GM19043 (cell line): Measurements from ENCODE around the gene MRPL45.
"Not testable (repeated sequence)": the region's sequence is repeated elsewhere in the genome, so short reads cannot be mapped to it uniquely, and the experiment has no call there.

Experiments used
- ATAC-seq: cut with Tn5 transposase; IDR thresholded peaks from one replicate; pipeline ENCODE4 v1.9.1; 2021; ENCODE audit warnings: low read depth; ENCODE audit not compliant: unreplicated experiment

Gene MRPL45

DNA sequence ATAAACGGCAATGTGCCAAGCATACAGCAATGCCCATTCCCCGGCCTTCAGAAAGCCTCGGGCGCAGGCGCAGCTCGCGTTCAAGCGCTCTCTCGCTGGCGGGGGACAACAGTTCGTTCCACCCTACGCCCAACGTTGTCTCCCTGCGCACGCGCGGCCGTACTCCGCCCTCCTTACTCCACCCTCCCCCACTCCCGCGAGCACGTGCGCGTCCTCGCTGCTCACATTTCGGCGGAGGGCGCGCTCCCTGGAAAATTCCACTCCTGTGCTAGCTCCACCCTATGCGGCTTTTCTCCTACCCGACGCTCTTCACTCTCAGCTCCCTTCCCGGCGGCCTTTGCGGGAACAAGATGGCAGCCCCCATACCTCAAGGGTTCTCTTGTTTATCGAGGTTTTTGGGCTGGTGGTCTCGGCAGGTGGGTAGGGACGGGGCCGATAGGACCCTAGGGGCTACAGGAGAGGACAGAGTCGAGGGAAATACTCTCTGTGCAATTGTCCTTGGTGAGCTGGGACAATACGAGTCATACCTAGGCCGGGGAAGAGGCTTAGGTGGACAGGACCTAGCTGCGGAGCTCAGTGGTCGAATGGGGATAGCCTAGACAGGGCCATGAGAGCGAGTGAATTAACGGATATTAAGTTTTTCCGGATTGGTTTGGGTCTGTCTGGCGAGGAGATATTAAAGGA is at the start of gene MRPL45:
TSS of gene MRPL45 (plus strand) at position 335 of the 684 bp plus-strand sequence. CDS start at position 351, 16 bp downstream.
- peak; percentile 96 for ATAC-seq

GRCh38 chr17:38253191-38253590 is 43.8 kb upstream of the MRPL45 start:
- ATAC-seq: not testable (repeated sequence)

- not testable (repeated sequence) for ATAC-seq
Measured at GRCh38 chr17:38254357-38254756, 42.6 kb upstream of the MRPL45 start.

DNA sequence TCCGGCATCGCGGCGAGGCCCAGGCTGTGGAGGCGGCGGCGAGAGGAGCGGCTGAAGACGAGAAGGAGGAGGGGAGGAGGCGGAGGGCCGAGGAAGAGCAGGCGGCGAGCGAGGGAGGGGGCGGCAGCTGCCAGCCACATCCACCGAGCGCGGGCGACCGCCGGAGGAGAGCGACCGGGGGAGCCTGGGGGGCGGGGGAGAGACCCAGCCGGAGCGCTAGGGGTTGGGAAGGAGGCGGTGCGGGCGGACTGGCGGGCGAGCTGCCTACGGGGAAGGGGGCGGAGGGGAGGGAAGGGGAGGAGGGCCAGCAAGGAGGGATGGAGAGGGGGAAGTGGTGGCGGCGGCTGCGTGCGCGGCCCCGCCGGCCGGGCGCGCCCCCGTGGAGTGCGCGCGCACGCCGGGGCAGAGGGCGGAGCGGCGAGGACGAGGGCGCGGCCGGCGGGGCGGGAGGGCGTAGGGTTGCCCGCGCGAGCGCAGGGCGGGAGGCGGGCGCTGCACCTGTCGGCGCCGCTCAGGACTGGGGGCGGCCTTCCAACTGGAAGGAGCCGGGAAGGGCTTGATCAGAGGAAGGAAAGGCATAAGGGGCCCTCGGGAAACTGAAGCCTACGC is 39.9 kb upstream of the MRPL45 start:
- peak; percentile 70 for ATAC-seq

DNA sequence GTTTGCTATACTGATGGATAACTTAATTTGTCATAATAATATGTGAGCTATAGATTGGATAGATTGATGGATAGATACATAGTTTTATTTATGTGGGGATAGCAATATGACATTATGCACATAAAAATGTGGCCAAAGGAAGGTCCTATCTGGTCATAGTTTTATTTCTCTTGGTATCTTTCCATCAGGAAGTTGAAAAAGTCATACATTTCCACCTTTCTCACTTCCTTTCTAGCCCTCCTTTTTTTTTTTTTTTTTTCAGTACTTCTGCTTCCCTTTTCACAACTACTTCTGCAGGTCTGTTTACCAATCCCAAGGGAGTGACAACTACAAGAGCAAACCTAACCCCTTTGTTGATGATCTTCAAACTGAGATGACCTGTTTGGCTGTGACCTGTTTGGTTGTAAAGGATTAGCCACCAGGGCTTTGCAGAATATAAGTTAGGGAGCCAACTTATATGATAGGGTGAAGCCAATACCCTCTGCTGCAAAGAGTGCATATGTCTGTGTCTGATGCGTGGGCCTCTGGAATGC is 30.9 kb upstream of the MRPL45 start:
- not testable (repeated sequence) for ATAC-seq

- ATAC-seq: not testable (repeated sequence)
Measured at GRCh38 chr17:38266571-38266970, 30.4 kb upstream of the MRPL45 start.

DNA sequence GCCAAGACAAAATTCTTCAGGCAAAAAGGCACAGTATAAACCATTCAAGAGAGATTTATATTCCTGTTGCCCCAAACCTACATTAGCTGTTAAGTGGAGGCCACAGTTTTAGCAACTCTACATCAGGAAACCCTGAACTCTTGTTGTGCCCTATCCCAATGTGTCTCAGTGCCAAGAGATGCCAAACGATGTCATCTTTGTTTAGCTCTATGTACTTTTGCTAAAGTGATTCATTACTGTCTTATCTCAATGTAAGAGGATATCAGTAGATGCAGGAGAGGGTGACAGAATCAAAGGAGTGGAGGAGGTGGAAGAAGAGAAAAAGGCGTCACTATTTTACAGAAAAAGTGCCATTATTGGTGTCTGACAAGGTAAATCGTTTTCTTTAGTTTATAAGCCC is 28.8 kb upstream of the MRPL45 start:
- ATAC-seq: not testable (repeated sequence)

DNA sequence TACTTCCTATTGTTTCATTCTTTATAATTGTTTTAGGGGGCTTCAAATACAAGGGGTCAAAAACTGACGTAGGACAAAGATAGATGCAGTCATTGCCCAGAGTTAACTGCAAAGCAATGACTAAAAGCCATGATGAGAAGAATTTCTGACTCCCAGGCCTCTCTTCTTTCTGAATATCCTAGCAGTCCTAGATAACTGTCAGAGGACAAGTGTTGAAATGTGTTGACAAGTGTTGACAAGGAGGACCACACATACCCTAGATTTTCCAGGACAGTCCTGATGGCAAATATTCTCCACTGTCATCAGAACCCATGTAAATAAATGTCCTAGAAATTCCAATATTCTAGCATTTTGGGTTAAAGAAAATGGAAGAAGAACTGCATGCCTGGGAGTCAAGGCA is 27.9 kb upstream of the MRPL45 start:
- ATAC-seq: not testable (repeated sequence)

DNA sequence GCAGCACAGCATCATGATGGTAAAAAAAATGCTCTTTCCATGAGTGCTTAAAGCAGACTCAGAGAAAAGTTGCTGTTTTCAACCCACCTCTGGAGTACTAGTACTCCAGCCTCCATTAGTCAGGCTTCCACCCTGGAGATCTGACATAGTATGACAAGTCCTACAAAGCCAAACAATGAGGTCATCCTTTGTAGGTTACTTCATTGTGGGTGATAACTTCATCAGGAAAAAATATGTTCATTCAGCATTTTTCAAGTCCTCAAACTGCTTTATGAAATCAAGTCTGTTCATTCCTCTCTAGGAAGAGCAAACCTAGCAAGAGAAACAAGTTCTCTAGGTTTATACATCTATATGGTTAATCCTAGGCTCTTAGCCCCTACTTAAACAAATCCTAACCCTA is 27.4 kb upstream of the MRPL45 start:
- not testable (repeated sequence) for ATAC-seq

GRCh38 chr17:38285994-38286393 is 11.0 kb upstream of the MRPL45 start:
- not testable (repeated sequence) for ATAC-seq

DNA sequence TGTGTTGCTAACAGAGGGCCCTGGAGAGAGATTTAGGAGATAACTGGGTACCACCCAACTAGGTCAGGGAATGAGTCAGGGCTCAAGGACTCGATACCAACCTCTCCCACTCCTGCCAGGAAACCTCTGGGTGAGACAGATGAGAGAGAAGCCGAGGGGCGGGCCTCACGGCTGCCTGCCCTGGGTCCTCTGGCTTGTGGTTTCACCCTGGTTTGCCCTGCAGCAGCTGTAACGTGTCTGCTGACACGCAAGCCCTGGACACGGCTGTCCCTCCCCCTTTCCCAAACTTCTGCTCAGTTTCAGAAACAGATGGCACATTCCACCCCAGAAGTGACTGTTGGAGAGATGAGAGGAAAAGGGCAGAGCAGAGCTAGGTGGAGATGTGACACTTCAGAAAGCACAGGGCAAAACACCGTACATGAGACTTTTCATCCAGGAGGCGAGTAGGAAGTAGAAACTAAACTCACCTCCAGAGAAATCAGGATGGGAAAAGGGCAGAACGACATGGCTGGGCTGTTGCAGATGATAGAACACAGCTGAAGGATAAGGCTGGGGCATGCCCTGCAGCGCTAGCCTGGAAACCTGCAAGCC is 10.4 kb upstream of the MRPL45 start:
- ATAC-seq: not testable (repeated sequence)

DNA sequence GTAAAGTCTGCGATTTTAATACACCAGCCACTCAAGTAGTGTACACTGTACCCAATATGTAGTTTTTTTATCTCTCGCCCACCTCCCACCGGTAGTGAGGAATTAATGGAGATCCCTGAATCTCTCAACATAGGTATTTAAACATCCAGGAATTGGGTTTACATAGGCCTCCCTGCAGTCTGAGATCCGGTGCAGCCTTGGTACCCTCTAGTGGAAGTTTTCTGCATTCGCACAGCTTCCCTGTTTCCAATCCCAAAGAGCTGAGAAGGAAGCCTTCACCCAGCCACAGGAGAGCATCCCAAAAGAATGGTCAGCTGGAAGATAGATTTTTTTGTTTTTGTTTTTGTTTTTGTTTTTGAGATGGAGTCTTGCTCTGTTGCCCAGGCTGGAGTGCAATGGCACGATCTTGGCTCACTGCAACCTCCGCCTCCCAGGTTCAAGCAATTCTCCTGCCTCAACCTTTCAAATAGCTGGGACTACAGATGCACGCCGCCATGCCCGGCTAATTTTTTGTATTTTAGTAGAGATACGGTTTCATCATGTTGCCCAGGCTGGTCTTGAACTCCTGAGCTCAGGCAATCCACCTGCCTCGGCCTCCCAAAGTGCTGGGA is 8.6 kb upstream of the MRPL45 start:
- ATAC-seq: not testable (repeated sequence)

DNA sequence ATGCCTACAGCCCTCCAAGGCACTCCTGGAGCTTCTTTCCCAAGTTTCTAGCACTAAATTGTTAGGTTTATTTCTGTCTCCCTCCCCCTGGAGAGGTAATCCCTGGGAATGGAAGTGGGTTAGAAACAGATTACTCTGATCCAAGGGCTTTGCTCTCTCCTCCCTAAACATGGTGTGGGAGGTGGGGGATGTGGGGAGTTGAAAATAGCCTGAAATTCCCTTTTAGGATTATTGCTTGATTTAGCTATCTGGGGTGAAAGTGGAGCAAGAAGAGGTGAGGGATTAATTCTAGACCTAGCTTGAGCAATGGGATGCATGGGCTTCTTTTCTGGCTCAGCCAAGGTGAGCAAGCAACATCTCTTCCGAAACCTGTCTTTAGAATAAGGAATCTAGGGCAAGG is 7.2 kb upstream of the MRPL45 start:
- ATAC-seq: not testable (repeated sequence)

DNA sequence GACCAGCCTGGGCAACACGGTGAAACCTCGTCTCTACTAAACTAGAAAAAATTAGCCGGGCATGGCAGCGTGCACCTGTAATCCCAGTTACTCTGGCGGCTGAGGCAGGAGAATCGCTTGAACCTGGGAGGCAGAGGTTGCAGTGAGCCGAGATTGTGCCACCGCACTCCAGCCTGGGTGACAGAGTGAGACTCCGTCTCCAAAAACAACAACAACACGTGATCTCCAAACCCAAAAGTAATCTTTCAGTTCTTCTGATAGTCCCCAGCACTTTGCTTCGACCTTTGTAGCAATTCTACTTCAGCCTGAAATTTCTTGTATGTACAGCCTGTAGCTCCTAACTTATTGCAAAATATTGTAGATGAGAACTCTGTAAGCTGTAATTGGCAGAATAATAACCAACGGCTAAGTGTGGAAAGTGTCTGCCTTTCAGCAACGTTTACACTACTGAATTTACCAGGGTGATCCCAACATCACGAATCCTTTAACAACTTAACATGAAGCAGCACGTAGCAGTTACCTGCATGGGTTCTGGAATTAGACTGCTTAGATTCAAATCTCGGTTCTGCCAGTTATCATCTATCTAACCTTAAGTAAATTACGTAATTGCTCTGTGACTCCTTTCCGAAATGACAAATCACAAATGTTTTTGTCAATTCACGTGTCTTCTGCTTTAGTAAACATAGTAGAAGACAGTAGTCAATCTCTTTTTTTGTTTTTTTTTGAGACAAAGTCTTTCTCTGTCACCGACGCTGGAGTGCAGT is 1.2 kb upstream of the MRPL45 start:
- not testable (repeated sequence) for ATAC-seq

DNA sequence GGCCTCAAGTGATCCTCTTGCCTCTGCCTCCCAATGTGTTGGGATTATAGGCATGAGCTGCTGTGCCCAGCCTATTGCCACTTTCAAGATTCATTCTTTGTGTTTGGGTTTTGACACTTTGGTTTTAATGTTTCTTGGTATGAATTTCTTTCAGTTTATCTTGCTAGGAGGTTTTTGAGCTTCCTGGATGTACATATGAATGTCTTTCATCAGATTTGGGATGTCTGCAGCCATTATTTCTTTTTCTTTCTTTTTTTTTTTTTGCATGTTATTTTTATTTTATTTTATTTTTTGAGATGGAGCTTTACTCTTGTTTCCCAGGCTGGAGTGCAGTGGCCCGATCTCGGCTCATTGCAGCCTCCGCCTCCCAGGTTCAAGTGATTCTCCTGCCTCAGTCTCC is 18.5 kb downstream of the MRPL45 start:
- no peak for ATAC-seq

DNA sequence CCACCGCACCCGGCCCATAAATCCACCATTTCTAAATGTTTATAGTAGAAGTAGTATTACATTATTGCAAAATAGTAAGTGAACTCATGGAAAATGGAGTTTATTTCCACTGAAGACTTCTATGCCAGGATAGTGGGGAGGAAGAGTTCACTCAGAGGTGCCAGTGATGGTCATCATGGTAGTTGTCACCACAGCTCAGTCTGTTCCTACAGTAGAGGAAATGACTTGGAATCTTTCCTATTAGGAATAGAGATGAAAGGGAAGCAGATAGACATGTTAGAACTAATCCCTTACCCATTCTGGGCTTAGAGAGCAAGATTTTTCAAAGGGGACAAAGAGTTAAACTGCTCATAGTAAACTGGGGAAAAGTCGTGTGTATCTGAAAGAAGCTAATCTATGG is 20.1 kb downstream of the MRPL45 start:
- no peak for ATAC-seq

- no peak for ATAC-seq
Measured at GRCh38 chr17:38320482-38320881, 23.5 kb downstream of the MRPL45 start.

DNA sequence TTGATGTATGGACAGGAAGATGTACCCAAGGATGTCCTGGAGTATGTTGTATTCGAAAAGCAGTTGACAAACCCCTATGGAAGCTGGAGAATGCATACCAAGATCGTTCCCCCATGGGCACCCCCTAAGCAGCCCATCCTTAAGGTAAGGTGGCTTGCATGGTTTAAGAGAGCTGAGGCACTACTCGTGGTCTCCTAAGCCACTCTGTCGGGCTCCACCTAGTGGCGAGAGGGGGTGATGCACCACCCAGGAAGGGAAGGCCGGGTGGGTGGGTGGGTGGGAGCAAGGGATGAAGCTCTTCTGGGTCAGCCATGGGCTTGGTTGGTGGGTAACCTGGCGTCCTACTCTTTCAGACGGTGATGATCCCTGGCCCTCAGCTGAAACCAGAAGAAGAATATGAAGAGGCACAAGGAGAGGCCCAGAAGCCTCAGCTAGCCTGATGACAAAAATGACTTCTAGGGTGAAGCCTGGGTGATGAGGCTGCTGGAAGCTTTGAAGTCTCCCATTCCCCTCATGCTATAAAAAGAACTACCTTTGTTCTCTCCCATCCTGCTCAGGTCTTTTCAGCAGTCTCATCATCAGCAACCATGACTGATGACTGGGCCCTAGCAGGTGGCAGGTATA is 25.3 kb downstream of the MRPL45 start:
- ATAC-seq: no peak

- no peak for ATAC-seq
Measured at GRCh38 chr17:38322897-38323296, 25.9 kb downstream of the MRPL45 start.

- ATAC-seq: no peak
Measured at GRCh38 chr17:38324141-38324697, 27.3 kb downstream of the MRPL45 start.
